H9 (cell line): ENCODE measurements around the gene RAB1B. TPM values are rescaled to one million over a fixed set of nuclear protein-coding genes. Genes with fewer than 3 reads are reported as not detected.

Experiments
- DNase-seq: peaks from one replicate; pipeline ENCODE4 v3.0.0-alpha.2; 2017
- H2AFZ ChIP-seq: one replicate; pipeline ENCODE4 v1.6.1; 2013; ENCODE audit warnings: mild to moderate bottlenecking, low read length, control low read depth, moderate library complexity
- H2AK5ac ChIP-seq: 2 replicates; pipeline ENCODE4 v1.6.1; 2013; ENCODE audit warnings: low read length, control low read depth, mixed read lengths; ENCODE audit not compliant: insufficient read length
- H2BK120ac ChIP-seq: one replicate; pipeline ENCODE4 v1.6.1; 2013; ENCODE audit warnings: low read depth, mild to moderate bottlenecking, low read length, control low read depth, inconsistent platforms; ENCODE audit not compliant: poor library complexity, severe bottlenecking
- H2BK12ac ChIP-seq: 2 replicates; pipeline ENCODE4 v1.6.1; 2013; ENCODE audit warnings: low read length, control low read depth, mixed read lengths, low read depth; ENCODE audit not compliant: insufficient read length
- H2BK15ac ChIP-seq: 2 replicates; pipeline ENCODE4 v1.6.1; 2013; ENCODE audit warnings: low read depth, low read length, control low read depth
- H2BK20ac ChIP-seq: one replicate; pipeline ENCODE4 v1.6.1; 2013; ENCODE audit warnings: low read depth, mild to moderate bottlenecking, low read length, control low read depth, inconsistent platforms; ENCODE audit not compliant: poor library complexity, severe bottlenecking
- H2BK5ac ChIP-seq: 2 replicates; pipeline ENCODE4 v1.6.1; 2013; ENCODE audit warnings: low read length, control low read depth, mixed read lengths; ENCODE audit not compliant: insufficient read length
- H3K14ac ChIP-seq: 2 replicates; pipeline ENCODE4 v1.6.1; 2013; ENCODE audit warnings: low read length, control low read depth; ENCODE audit not compliant: insufficient read depth
- H3K18ac ChIP-seq: 2 replicates; pipeline ENCODE4 v1.6.1; 2013; ENCODE audit warnings: low read depth, mild to moderate bottlenecking, mixed read lengths, low read length, control low read depth; ENCODE audit not compliant: insufficient read length
- H3K23ac ChIP-seq: 2 replicates; pipeline ENCODE4 v1.6.1; 2013; ENCODE audit warnings: low read length, control low read depth, mixed read lengths, low read depth; ENCODE audit not compliant: insufficient read length
- H3K23me2 ChIP-seq: 2 replicates; pipeline ENCODE4 v1.6.1; 2013; ENCODE audit warnings: low read depth, mild to moderate bottlenecking, mixed read lengths, low read length, control low read depth; ENCODE audit not compliant: insufficient read length, poor library complexity, severe bottlenecking
- H3K27ac ChIP-seq: 2 replicates; pipeline ENCODE4 v1.5.1; 2013; ENCODE audit warnings: low read length, control low read depth, mixed read lengths, low read depth; ENCODE audit not compliant: insufficient read length
- H3K27me3 ChIP-seq: 2 replicates; pipeline ENCODE4 v1.6.1; 2013; ENCODE audit warnings: low read length, control low read depth, inconsistent platforms; ENCODE audit not compliant: insufficient read depth
- H3K4ac ChIP-seq: 2 replicates; pipeline ENCODE4 v1.6.1; 2013; ENCODE audit warnings: low read depth, mild to moderate bottlenecking, control low read depth, inconsistent platforms, low read length, moderate library complexity
- H3K4me1 ChIP-seq: 2 replicates; pipeline ENCODE4 v1.6.1; 2013; ENCODE audit warnings: low read length, control low read depth, inconsistent platforms; ENCODE audit not compliant: insufficient read depth
- H3K4me2 ChIP-seq: 2 replicates; pipeline ENCODE4 v1.6.1; 2013; ENCODE audit warnings: low read length, control low read depth, mixed read lengths; ENCODE audit not compliant: insufficient read length, insufficient read depth
- H3K56ac ChIP-seq: 2 replicates; pipeline ENCODE4 v1.6.1; 2013; ENCODE audit warnings: low read depth, mild to moderate bottlenecking, mixed read lengths, low read length, control low read depth; ENCODE audit not compliant: insufficient read length
- H3K79me1 ChIP-seq: 2 replicates; pipeline ENCODE4 v1.6.1; 2013; ENCODE audit warnings: low read depth, mild to moderate bottlenecking, moderate library complexity, low read length, control low read depth, inconsistent platforms; ENCODE audit not compliant: insufficient read depth, poor library complexity, severe bottlenecking
- H3K79me2 ChIP-seq: 2 replicates; pipeline ENCODE4 v1.6.1; 2013; ENCODE audit warnings: low read length, control low read depth, inconsistent platforms; ENCODE audit not compliant: insufficient read depth
- H3K9ac ChIP-seq: 2 replicates; pipeline ENCODE4 v1.6.1; 2013; ENCODE audit warnings: low read length, control low read depth, mixed read lengths; ENCODE audit not compliant: insufficient read length; ENCODE audit errors: extremely low read depth
- H3K9me3 ChIP-seq: one replicate; pipeline ENCODE4 v1.6.1; 2013; ENCODE audit warnings: low read depth, low read length, inconsistent platforms; ENCODE audit not compliant: control insufficient read depth
- H3T11ph ChIP-seq: one replicate; pipeline ENCODE4 v1.6.1; 2013; ENCODE audit warnings: mild to moderate bottlenecking, low read length, control low read depth, inconsistent platforms
- H4K20me1 ChIP-seq: one replicate; pipeline ENCODE4 v1.6.1; 2013; ENCODE audit not compliant: control insufficient read depth, insufficient read length, insufficient read depth
- H4K5ac ChIP-seq: 2 replicates; pipeline ENCODE4 v1.6.1; 2013; ENCODE audit warnings: low read depth, mild to moderate bottlenecking, mixed read lengths, low read length, control low read depth; ENCODE audit not compliant: insufficient read length
- H4K8ac ChIP-seq: replicated peaks from 2 replicates; pipeline ENCODE4 v1.6.1; 2013; ENCODE audit warnings: low read length, control low read depth, mixed read lengths, low read depth; ENCODE audit not compliant: insufficient read length
- H4K91ac ChIP-seq: 2 replicates; pipeline ENCODE4 v1.6.1; 2013; ENCODE audit warnings: low read depth, mild to moderate bottlenecking, moderate library complexity, mixed read lengths, low read length, control low read depth; ENCODE audit not compliant: insufficient read length
- H3K27ac Mint-ChIP-seq, 3 experiments: 2 replicates in 2 of 3; 3 replicates in 1 of 3; pipeline ENCODE4 v1.8.0; 2020 to 2021; ENCODE audit warnings: mixed read lengths in 3 of 3, mild to moderate bottlenecking in 1 of 3, moderate library complexity in 1 of 3
- H3K27me3 Mint-ChIP-seq: 2 replicates; pipeline ENCODE4 v1.8.0; 2021; ENCODE audit warnings: low read depth, mild to moderate bottlenecking, moderate library complexity, mixed read lengths
- H3K36me3 Mint-ChIP-seq, 3 experiments: 2 replicates in 2 of 3; 3 replicates in 1 of 3; pipeline ENCODE4 v1.8.0; 2020 to 2021; ENCODE audit warnings: low read depth in 3 of 3, mixed read lengths in 3 of 3; ENCODE audit not compliant: insufficient read depth in 1 of 3
- H3K4me1 Mint-ChIP-seq, 2 experiments: 2 replicates each; pipeline ENCODE4 v1.8.0; 2020; ENCODE audit warnings: mixed read lengths in 2 of 2
- H3K4me3 Mint-ChIP-seq, 2 experiments: 2 replicates in 1 of 2; 3 replicates in 1 of 2; pipeline ENCODE4 v1.8.0; 2020 to 2021; ENCODE audit warnings: mild to moderate bottlenecking in 2 of 2, mixed read lengths in 2 of 2, moderate library complexity in 1 of 2
- H3K9me3 Mint-ChIP-seq, 2 experiments: 2 replicates in 1 of 2; 3 replicates in 1 of 2; pipeline ENCODE4 v1.8.0; 2020; ENCODE audit warnings: mild to moderate bottlenecking in 2 of 2, mixed read lengths in 2 of 2, moderate library complexity in 1 of 2
- whole genome bisulfite sequencing: extraction: QIAGEN DNeasy Blood & Tissue Kit; methylation state at CpG from one replicate; pipeline ENCODE4 v1.1.7; 2013; ENCODE audit warnings: missing lambda C conversion rate, low lambda C conversion rate, mixed read lengths; ENCODE audit not compliant: insufficient read length; ENCODE audit errors: extremely low coverage; 5-methylcytosine and 5-hydroxymethylcytosine counted together
- total RNA-seq: library from RNA; stranded (reverse); gene quantifications from 2 replicates; pipeline ENCODE4 v1.2.1, GENCODE V29; 2021
- TF ChIP-seq, protein P1 (sequence below): fragments of 200-600 bp; sonication (generic); conservative IDR thresholded peaks from 3 replicates; pipeline ENCODE4 v1.8.0; 2021; ENCODE audit warnings: antibody characterized with exemption, mild to moderate bottlenecking

Gene RAB1B
- total RNA-seq, 1 experiment from 2014 or later: 118 TPM

DNA sequence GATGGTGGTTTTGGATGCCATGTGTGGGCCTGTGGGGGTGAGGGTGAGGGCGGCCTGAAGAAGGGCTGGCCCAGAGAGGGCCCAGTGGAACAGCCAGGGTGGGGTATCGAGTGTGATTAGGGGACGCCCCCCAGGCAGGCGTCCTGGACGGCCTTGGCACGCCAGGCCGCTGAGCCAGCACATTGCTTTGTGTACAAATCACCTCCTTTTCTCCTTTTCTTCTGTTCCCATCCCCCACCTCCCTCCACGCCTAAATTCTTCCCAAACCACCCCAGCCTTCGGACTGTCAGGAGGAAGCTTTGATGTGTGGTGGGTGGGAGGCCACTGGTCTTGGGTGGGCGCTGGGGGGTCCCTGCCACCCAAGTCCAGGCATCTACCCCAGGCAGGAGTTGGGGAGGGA, 56.2 kb downstream of the RAB1B start:
- no peak overlapping the region for H3K9ac ChIP-seq
- no CpG with 5 or more reads among the region's 10 CpGs for WGBS
- H3T11ph ChIP-seq: no peak overlapping the region
- H3K18ac ChIP-seq: no peak overlapping the region
- peaks cover 20% of the 10 kb centered on the region for H3K27me3 Mint-ChIP-seq
- no peaks in the 10 kb centered on the region for H3K79me2 ChIP-seq
- H3K23ac ChIP-seq: no peak overlapping the region
- no peak for DNase-seq
- H3K9me3 ChIP-seq: no peaks in the 10 kb centered on the region
- TF ChIP-seq, protein P1, sequence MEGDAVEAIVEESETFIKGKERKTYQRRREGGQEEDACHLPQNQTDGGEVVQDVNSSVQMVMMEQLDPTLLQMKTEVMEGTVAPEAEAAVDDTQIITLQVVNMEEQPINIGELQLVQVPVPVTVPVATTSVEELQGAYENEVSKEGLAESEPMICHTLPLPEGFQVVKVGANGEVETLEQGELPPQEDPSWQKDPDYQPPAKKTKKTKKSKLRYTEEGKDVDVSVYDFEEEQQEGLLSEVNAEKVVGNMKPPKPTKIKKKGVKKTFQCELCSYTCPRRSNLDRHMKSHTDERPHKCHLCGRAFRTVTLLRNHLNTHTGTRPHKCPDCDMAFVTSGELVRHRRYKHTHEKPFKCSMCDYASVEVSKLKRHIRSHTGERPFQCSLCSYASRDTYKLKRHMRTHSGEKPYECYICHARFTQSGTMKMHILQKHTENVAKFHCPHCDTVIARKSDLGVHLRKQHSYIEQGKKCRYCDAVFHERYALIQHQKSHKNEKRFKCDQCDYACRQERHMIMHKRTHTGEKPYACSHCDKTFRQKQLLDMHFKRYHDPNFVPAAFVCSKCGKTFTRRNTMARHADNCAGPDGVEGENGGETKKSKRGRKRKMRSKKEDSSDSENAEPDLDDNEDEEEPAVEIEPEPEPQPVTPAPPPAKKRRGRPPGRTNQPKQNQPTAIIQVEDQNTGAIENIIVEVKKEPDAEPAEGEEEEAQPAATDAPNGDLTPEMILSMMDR: no peak
- no peak overlapping the region for H3K4ac ChIP-seq
- no peaks in the 10 kb centered on the region for H3K79me1 ChIP-seq
- H3K56ac ChIP-seq: no peak overlapping the region
- H3K4me1 ChIP-seq: 0 out of 2 replicates have a peak, but pooled peaks cover 3% of the 10 kb centered on the region
- no peak overlapping the region for H4K91ac ChIP-seq
- no peak overlapping the region for H4K5ac ChIP-seq
- H4K20me1 ChIP-seq: no peaks in the 10 kb centered on the region
- no peak overlapping the region for H3K27ac ChIP-seq
- no peak overlapping the region for H2AFZ ChIP-seq
- peaks cover 7% of the 10 kb centered on the region in 2 experiments for H3K9me3 Mint-ChIP-seq
- no peak overlapping the region for H3K4me3 Mint-ChIP-seq
- H3K27me3 ChIP-seq: no peaks in the 10 kb centered on the region
- H2BK15ac ChIP-seq: no peak overlapping the region
- no peak overlapping the region for H2BK12ac ChIP-seq
- no peaks in the 10 kb centered on the region for H3K23me2 ChIP-seq
- no peak overlapping the region for H3K14ac ChIP-seq
- H4K8ac ChIP-seq: no peak overlapping the region
- H3K27ac Mint-ChIP-seq: peak overlapping the region in 1 of 3 experiments; percentile 74; a peak in 1 of 7 replicates
- H3K36me3 Mint-ChIP-seq: peaks cover 3 to 7% (median 5%) of the 10 kb centered on the region in 3 experiments
- H2BK20ac ChIP-seq: no peak overlapping the region
- H2AK5ac ChIP-seq: no peak overlapping the region
- peaks cover 9 to 22% of the 10 kb centered on the region in 2 experiments for H3K4me1 Mint-ChIP-seq
- no peak overlapping the region for H3K4me2 ChIP-seq
- no peak overlapping the region for H2BK5ac ChIP-seq
- H2BK120ac ChIP-seq: no peak overlapping the region
